IMR-90 (cell line): ENCODE results near the gene DSCAML1.

Experiments used
- NFE2L2 ChIP-seq: fragments of 150-350 bp; IDR thresholded peaks from 2 replicates; pipeline ENCODE4 v1.6.1; 2016; ENCODE audit warnings: low read depth, mild to moderate bottlenecking, low read length
- POLR2A ChIP-seq: IDR thresholded peaks from 2 replicates; pipeline ENCODE4 v1.6.1; 2012; ENCODE audit warnings: mild to moderate bottlenecking, low read depth, low read length
- RFX5 ChIP-seq: IDR thresholded peaks from 2 replicates; pipeline ENCODE4 v1.8.0; 2012; ENCODE audit warnings: low read depth, mild to moderate bottlenecking, low read length, moderate library complexity
- TF ChIP-seq, protein P1 (sequence below): conservative IDR thresholded peaks from 2 replicates; pipeline ENCODE4 v1.5.1; 2012; ENCODE audit warnings: mild to moderate bottlenecking, low read depth, low read length, improper control_type of control experiment

- TF ChIP-seq NFE2L2 (no peak), RFX5 (no peak), POLR2A (no peak)
- TF ChIP-seq, protein P1, sequence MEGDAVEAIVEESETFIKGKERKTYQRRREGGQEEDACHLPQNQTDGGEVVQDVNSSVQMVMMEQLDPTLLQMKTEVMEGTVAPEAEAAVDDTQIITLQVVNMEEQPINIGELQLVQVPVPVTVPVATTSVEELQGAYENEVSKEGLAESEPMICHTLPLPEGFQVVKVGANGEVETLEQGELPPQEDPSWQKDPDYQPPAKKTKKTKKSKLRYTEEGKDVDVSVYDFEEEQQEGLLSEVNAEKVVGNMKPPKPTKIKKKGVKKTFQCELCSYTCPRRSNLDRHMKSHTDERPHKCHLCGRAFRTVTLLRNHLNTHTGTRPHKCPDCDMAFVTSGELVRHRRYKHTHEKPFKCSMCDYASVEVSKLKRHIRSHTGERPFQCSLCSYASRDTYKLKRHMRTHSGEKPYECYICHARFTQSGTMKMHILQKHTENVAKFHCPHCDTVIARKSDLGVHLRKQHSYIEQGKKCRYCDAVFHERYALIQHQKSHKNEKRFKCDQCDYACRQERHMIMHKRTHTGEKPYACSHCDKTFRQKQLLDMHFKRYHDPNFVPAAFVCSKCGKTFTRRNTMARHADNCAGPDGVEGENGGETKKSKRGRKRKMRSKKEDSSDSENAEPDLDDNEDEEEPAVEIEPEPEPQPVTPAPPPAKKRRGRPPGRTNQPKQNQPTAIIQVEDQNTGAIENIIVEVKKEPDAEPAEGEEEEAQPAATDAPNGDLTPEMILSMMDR, result no peak
These were observed 33.8 kb upstream of the DSCAML1 start for GRCh38 chr11:117830674-117831351.
